Left cardiac atrium (tissue), 4 donors: ENCODE data around the gene DNASE1L3. TPM values are rescaled to one million over a fixed set of nuclear protein-coding genes. Genes with fewer than 3 reads are reported as not detected.

ENCODE experiments used
- ATAC-seq, 2 donors: fragments of 200-7000 bp; cut with Tn5 transposase; one replicate each; pipeline ENCODE4 v1.9.1; 2020; ENCODE audit warnings: mild to moderate bottlenecking in 2 of 2, moderate library complexity in 2 of 2
- DNase-seq: peaks from one replicate; pipeline ENCODE4 v3.0.0-alpha.2; 2020
- intact Hi-C, 2 donors: fragments of 100-400 bp; cut with DNase I; formaldehyde crosslinking; loops; one replicate each; pipeline versions ENCODE4 v1.14.1 to v1.15.1; 2022 to 2023
- total RNA-seq, 2 donors: library from RNA; stranded (reverse); fragmentation: NEBNext Ultra II Directional; extraction: Animal tissue kit (Norgen Biotek cat#: 25700); gene quantifications; one replicate each; pipeline ENCODE4 v1.2.1, GENCODE V29; 2021
- donor health status: DM: no; HTN: yes; CAD: no.
- donor health status: DM: no; HTN: yes; CAD: no; lungs with severe emphysema.
- donor health status: DM: yes; HTN: yes; CAD: no.
- donor health status: Dilated cardiomyopathy.

Gene DNASE1L3
- total RNA-seq, 2 donors from 2014 or later, result 1.4 to 3.4 TPM

DNA sequence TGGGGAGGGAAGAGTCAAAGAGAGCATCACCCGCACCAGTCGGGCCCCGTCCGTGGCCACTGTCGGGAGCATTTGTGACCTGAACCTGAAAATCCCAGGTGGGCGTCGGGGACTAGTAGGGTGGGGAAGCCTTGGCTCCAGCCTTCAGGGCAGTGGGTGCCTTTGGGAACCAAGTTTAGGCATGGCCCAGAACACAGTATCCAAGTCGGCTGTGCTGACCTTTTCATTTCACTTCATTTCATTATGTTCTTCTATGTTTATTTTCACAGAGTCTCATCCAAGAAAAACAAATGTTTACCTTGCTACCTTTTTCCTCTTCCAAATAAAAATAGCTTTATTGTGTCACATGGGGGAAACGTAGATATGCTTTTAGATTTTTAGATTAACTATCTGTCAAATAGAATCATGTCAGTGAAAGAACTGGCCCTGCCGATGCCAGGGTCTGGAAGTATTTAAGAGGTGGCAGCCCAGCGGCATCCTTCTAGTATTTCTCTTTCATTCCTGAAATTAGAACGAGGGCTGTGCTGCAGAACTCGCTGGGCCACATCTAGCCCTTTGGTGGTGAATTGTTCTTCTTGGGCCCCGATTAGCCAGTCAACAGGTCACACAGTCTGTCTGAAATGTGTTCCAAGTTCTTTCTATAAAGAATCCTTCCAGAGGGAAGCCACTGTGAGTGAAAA is 60.5 kb downstream of the DNASE1L3 start:
- intact Hi-C loops, result no loop called here
- ATAC-seq, result no peak
- no peak for DNase-seq

DNA sequence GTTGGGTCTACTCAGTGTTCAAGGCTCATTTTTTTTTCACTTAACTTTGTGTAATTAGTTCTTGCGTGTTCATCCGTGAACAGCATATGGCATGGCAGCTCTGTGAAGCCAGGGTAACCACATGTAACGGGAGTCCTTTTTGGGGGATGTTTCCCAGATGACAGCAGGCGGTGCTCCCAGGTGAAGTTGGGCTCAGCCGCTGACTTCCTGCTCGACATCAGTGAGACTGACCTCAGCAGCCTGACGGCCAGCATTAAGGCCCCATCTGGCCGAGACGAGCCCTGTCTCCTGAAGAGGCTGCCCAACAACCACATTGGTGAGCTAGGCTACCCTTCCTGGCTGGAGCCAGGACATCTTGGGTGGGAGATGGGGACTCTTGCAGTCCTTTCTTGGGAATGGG is 62.7 kb downstream of the DNASE1L3 start:
- intact Hi-C loops, result no loop called here
- no peak for ATAC-seq
- no peak for DNase-seq

- ATAC-seq, result no peak
- DNase-seq, result no peak
- intact Hi-C loops, result no loop called here
Measured at GRCh38 chr3:58144478-58145325, 66.1 kb downstream of the DNASE1L3 start.

DNA sequence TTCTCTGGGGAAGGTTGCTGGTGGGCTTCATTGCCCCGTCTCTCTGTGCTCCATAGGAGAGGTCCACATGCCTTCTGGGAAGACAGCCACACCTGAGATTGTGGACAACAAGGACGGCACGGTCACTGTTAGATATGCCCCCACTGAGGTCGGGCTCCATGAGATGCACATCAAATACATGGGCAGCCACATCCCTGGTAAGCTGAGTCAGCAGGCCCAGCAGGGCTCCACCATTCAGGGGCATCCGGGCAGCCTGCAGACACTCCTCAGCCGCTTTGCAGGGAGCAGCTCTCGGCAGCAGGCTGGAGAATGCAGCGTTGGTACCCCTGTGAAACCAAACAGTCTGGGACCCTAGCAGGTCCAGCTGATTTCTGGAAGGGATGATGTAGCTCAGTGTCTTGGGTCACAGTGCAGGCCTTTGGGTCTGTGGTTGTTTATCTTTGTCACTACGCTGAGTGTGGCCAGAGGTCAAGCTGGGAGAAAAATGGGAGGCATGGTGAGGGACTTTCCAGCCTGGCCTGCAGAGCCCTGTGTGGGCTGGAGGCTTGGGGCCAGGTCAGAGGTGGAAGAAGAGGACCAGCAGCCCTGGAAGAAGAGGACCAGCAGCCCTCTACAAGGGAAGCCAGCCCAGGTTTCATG is 67.2 kb downstream of the DNASE1L3 start:
- no peak for ATAC-seq
- DNase-seq, result no peak
- intact Hi-C loops, result no loop called here

Other genes starting within 250 kb of the DNASE1L3 start
- 10 to 100 TPM; 28.0 to 94.4 TPM for gene FLNB, start 202.6 kb downstream of the DNASE1L3 start, total RNA-seq
- 10 to 100 TPM in 1 of 2 donors, 1 to 10 TPM in 1; 7.0 to 11.7 TPM for gene ABHD6, start 26.8 kb upstream of the DNASE1L3 start, total RNA-seq
- 10 to 100 TPM; 19.0 to 24.2 TPM for gene RPP14, start 95.3 kb upstream of the DNASE1L3 start, total RNA-seq
- gene HTD2, start 95.5 kb upstream of the DNASE1L3 start, total RNA-seq, result 10 to 100 TPM in 1 of 2 donors, 1 to 10 TPM in 1; 8.1 to 12.1 TPM
- 10 to 100 TPM; 13.3 to 15.1 TPM for gene PXK, start 121.9 kb upstream of the DNASE1L3 start, total RNA-seq
- 100 to 1,000 TPM; 121 to 146 TPM for gene PDHB, start 222.9 kb upstream of the DNASE1L3 start, total RNA-seq